Omental fat pad (tissue), 4 donors: ENCODE measurements around the gene VN1R5. TPM values are rescaled to one million over a fixed set of nuclear protein-coding genes. Genes with fewer than 3 reads are reported as not detected.
"Not testable (repeated sequence)": the region's sequence is repeated elsewhere in the genome, so short reads cannot be mapped to it uniquely, and the experiment has no call there.

Experiments used
- ATAC-seq: fragments of 150-250 bp; one replicate; pipeline ENCODE4 v1.9.1; 2016; ENCODE audit warnings: mild to moderate bottlenecking, moderate library complexity; ENCODE audit not compliant: low FRiP score
- DNase-seq: peaks from one replicate; pipeline ENCODE4 v3.0.0-alpha.2; 2019; ENCODE audit warnings: low spot score
- total RNA-seq, 4 donors: library from RNA; depleted of rRNA; stranded (reverse); fragments of >200 nt; gene quantifications; one replicate each; pipeline ENCODE4 v1.1.0, GENCODE V29; 2016
- TF ChIP-seq, protein P1 (sequence below), 3 donors: fragments of 450-650 bp; IDR thresholded peaks; one replicate each; pipeline ENCODE4 v1.5.1; 2016 to 2017; ENCODE audit warnings: antibody characterized with exemption in 3 of 3, mild to moderate bottlenecking in 3 of 3, moderate library complexity in 2 of 3

The VN1R5 gene
- total RNA-seq, 4 donors from 2014 or later = not detected

DNA sequence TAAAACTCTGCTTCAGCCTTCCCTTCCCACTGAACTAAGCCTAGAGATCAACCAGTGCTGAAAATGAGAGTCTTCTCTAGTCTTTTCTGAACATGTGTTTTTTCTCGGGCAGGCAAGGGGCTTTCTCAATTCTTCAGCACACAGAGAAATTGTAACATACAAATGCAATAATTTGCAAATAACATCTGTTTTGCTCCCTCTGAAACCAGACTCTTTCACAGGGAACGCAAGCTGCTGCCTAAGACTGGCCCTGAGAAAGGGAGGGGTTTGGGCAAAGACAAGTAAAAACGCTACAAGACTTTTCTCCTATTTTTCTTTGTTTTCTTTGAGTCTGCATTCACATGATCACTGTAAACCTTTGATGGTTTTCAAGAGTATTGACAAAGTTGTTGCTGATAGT lies 39.6 kb upstream of the VN1R5 start:
- TF ChIP-seq, protein P1, sequence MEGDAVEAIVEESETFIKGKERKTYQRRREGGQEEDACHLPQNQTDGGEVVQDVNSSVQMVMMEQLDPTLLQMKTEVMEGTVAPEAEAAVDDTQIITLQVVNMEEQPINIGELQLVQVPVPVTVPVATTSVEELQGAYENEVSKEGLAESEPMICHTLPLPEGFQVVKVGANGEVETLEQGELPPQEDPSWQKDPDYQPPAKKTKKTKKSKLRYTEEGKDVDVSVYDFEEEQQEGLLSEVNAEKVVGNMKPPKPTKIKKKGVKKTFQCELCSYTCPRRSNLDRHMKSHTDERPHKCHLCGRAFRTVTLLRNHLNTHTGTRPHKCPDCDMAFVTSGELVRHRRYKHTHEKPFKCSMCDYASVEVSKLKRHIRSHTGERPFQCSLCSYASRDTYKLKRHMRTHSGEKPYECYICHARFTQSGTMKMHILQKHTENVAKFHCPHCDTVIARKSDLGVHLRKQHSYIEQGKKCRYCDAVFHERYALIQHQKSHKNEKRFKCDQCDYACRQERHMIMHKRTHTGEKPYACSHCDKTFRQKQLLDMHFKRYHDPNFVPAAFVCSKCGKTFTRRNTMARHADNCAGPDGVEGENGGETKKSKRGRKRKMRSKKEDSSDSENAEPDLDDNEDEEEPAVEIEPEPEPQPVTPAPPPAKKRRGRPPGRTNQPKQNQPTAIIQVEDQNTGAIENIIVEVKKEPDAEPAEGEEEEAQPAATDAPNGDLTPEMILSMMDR (IDR thresholded peaks at IDR 0.05) = no peak
- ATAC-seq = no peak
- DNase-seq = no peak

DNA sequence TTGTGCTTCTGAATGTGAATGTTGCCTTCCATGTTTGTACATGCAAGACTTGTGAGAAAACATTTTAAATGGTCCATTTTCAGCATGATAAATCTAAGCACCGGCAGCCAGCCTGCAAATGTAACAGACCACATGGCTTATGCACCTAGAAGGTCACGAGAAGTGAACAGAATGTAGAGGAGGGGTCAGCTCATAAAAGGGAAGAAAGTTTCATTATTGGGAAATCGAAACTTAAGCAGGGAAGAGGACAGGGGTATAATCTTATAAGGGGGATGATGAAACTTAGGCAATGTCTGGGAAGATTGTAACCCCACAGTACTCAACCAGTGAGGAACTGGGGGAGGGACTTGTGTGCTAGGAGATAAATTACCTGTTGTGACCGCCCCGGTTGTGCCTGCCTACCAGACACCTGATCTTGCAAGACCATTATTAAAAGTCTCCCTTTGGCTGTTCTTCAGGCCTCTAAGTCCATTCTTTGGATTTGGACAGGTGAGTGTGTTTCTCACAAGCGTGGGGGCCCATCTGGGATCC lies 37.7 kb upstream of the VN1R5 start:
- no peak for DNase-seq
- no peak for ATAC-seq

DNA sequence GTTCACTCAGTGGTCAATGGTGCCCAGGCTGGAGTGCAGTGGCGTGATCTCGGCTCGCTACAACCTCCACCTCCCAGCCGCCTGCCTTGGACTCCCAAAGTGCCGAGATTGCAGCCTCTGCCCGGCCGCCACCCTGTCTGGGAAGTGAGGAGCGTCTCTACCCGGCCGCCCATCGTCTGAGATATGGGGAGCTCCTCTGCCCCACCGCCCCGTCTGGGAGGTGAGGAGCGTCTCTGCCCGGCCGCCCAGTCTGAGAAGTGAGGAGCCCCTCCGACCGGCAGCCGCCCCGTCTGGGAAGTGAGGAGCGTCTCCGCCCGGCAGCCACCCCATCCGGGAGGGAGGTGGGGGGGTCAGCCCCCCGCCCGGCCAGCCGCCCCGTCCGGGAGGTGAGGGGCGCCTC lies 35.6 kb upstream of the VN1R5 start:
- not testable (repeated sequence) for ATAC-seq

More for the DNA sequence above, 37.7 kb upstream of the VN1R5 start:
- TF ChIP-seq, protein P1 (IDR thresholded peaks at IDR 0.05) = no peak

GRCh38 chr1:247222840-247223239 lies 33.0 kb upstream of the VN1R5 start:
- DNase-seq (no peak), ATAC-seq (no peak)
- TF ChIP-seq, protein P1 (IDR thresholded peaks at IDR 0.05) = no peak

More for the DNA sequence above, 35.6 kb upstream of the VN1R5 start:
- not testable (repeated sequence) for DNase-seq

DNA sequence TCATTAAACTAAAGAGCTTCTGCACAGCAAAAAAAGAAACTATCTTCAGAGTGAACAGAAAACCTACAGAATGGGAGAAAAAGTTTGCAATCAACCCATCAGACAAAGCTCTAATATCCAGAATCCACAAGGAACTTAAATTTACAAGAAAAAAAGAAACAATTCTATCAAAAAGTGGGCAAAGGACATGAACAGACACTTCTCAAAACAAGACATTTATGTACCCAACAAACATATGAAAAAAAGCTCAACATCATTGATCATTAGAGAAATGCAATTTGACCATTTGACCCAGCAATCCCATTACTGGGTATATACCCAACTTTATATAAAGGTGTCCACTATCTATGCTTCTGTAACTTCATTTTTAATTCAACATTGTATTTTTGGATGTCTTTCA lies 31.1 kb upstream of the VN1R5 start:
- DNase-seq = no peak
- TF ChIP-seq, protein P1 (IDR thresholded peaks at IDR 0.05) = no peak
- no peak for ATAC-seq

DNA sequence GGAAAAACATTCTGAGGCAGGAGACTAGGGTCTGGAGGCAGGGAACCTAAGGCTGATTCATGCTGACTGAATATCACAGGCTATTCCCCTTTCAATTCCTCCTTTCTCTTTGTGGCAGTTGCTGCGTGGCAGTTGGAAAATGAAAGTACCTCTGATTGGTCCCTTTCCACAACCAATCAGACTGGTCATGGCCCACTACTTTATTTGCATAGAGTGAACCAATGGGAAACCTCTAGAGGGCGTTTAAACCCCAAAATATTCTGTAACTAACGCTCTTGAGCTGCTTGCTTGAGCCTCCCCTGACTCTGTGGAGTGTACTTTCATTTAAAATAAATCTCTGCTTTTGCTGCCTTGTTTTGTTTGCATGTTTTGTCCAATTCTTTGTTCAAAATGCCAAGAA lies 27.7 kb upstream of the VN1R5 start:
- ATAC-seq = no peak
- DNase-seq = no peak
- TF ChIP-seq, protein P1 (IDR thresholded peaks at IDR 0.05) = no peak

GRCh38 chr1:247241691-247242090 lies 14.2 kb upstream of the VN1R5 start:
- no peak for DNase-seq
- TF ChIP-seq, protein P1 (IDR thresholded peaks at IDR 0.05) = no peak
- no peak for ATAC-seq
